OCI-LY3 (cell line): ENCODE data around the gene PRSS33.

Experiments
- H2AFZ ChIP-seq: fragments of 200-600, 300-600 bp; shearing (Covaris generic); 2 replicates; pipeline ENCODE4 v1.6.0; 2014; ENCODE audit warnings: antibody characterized with exemption, low read depth, low read length
- H3K27ac ChIP-seq: fragments of 200-600, 300-600 bp; sonication (generic); 2 replicates; pipeline ENCODE4 v1.5.1; 2014; ENCODE audit warnings: mild to moderate bottlenecking, low read length, moderate library complexity, mixed read lengths
- H3K27me3 ChIP-seq: fragments of 200-600, 300-600 bp; sonication (generic); 2 replicates; pipeline ENCODE4 v1.6.1; 2014; ENCODE audit warnings: low read depth, low read length, mixed read lengths
- H3K36me3 ChIP-seq: fragments of 200-600, 300-600 bp; sonication (generic); replicated peaks from 2 replicates; pipeline ENCODE3; 2014; ENCODE audit warnings: low read depth, low read length, mixed read lengths
- H3K4me1 ChIP-seq: fragments of 300-600, 200-600 bp; sonication (generic); 2 replicates; pipeline ENCODE4 v1.6.1; 2014; ENCODE audit warnings: low read length, mixed read lengths
- H3K4me2 ChIP-seq: fragments of 200-600, 300-600 bp; sonication (generic); 2 replicates; pipeline ENCODE4 v1.6.1; 2014; ENCODE audit warnings: low read length, mixed read lengths
- H3K4me3 ChIP-seq: fragments of 300-600, 200-600 bp; sonication (generic); 2 replicates; pipeline ENCODE4 v1.5.1; 2014; ENCODE audit warnings: antibody characterized with exemption, mild to moderate bottlenecking, low read length, moderate library complexity
- H3K79me2 ChIP-seq: fragments of 300-600, 200-600 bp; shearing (Covaris generic); 2 replicates; pipeline ENCODE4 v1.6.1; 2014; ENCODE audit warnings: mild to moderate bottlenecking, low read length, mixed read lengths
- H3K9ac ChIP-seq: fragments of 300-600, 200-600 bp; shearing (Covaris generic); 2 replicates; pipeline ENCODE4 v1.6.0; 2014; ENCODE audit warnings: mild to moderate bottlenecking, low read length, moderate library complexity
- H3K9me3 ChIP-seq: fragments of 200-600, 300-600 bp; shearing (Covaris generic); 2 replicates; pipeline ENCODE4 v1.6.1; 2014; ENCODE audit warnings: low read length, mixed read lengths; ENCODE audit not compliant: insufficient read depth
- H4K20me1 ChIP-seq: fragments of 200-600, 300-600 bp; sonication (generic); 2 replicates; pipeline ENCODE4 v1.6.1; 2016; ENCODE audit warnings: low read length, mixed read lengths; ENCODE audit not compliant: insufficient read depth
- EZH2phosphoT487 ChIP-seq: fragments of 200-600 bp; shearing (Covaris generic); IDR thresholded peaks from 2 replicates; pipeline ENCODE4 v1.6.1; 2018; ENCODE audit warnings: antibody characterized with exemption, mixed run types, low read depth
- TF ChIP-seq, protein P1 (sequence below): fragments of 200-600, 300-600 bp; sonication (generic); IDR thresholded peaks from 2 replicates; pipeline ENCODE4 v1.5.1; 2014; ENCODE audit warnings: antibody characterized with exemption, low read length, low read depth

The PRSS33 gene

DNA sequence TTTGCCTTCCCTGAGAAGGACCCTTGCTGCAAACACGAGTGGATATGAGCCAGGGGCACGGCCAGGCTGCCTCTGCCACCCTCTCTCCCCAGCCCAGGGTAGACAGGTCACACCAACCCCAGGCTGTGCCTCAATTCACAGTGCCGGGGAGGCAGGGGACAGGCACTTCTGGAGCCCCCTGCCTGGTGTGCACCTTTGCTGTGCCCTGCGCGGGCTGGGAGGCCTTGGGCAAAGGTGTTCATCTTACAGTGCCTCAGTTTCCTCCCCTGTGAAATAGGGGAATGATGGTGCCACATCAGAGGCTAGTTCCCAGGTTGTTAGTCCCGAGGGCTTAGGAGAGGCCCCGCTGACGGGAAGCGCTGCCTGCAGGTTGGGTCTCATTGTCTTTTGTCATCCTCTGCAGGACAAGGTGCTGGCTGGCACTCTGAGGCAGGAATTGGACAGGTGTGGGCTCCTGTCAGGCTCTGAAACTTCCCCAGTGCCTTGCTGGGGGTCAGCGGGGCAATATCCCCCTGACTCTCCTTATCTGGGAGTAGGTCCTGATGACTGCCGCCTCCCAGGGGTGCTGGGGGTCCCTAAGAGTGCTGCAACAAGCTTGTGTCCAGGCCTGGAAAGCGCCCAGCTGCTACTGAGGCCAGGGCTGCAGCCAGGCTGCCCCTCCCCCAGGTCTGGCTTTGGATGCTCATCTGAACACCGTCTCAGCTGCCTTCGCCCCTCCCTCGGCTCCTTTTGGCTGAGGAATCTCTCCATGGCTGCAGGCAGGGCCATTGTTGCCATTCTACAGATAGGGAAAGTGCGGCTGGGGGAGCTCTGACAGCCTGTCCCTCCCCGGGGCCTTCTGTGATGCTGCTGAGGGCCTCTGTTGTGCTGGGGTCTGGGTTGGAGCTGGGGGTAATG, 32.8 kb upstream of the PRSS33 start:
- H2AFZ ChIP-seq = no peak overlapping the region
- no peaks in the 10 kb centered on the region for H3K9me3 ChIP-seq
- no peak overlapping the region for H3K27ac ChIP-seq
- no peaks in the 10 kb centered on the region for H3K4me1 ChIP-seq
- H3K27me3 ChIP-seq = peaks cover 9% of the 10 kb centered on the region; the same call in 1 of the 2 replicates
- no peak overlapping the region for H3K4me2 ChIP-seq
- no peaks in the 10 kb centered on the region for H3K36me3 ChIP-seq
- no peaks in the 10 kb centered on the region for H4K20me1 ChIP-seq
- no peak overlapping the region for H3K4me3 ChIP-seq
- no peak for TF ChIP-seq EZH2phosphoT487
- TF ChIP-seq, protein P1, sequence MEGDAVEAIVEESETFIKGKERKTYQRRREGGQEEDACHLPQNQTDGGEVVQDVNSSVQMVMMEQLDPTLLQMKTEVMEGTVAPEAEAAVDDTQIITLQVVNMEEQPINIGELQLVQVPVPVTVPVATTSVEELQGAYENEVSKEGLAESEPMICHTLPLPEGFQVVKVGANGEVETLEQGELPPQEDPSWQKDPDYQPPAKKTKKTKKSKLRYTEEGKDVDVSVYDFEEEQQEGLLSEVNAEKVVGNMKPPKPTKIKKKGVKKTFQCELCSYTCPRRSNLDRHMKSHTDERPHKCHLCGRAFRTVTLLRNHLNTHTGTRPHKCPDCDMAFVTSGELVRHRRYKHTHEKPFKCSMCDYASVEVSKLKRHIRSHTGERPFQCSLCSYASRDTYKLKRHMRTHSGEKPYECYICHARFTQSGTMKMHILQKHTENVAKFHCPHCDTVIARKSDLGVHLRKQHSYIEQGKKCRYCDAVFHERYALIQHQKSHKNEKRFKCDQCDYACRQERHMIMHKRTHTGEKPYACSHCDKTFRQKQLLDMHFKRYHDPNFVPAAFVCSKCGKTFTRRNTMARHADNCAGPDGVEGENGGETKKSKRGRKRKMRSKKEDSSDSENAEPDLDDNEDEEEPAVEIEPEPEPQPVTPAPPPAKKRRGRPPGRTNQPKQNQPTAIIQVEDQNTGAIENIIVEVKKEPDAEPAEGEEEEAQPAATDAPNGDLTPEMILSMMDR = no peak
- no peak overlapping the region for H3K9ac ChIP-seq
- H3K79me2 ChIP-seq = no peaks in the 10 kb centered on the region

DNA sequence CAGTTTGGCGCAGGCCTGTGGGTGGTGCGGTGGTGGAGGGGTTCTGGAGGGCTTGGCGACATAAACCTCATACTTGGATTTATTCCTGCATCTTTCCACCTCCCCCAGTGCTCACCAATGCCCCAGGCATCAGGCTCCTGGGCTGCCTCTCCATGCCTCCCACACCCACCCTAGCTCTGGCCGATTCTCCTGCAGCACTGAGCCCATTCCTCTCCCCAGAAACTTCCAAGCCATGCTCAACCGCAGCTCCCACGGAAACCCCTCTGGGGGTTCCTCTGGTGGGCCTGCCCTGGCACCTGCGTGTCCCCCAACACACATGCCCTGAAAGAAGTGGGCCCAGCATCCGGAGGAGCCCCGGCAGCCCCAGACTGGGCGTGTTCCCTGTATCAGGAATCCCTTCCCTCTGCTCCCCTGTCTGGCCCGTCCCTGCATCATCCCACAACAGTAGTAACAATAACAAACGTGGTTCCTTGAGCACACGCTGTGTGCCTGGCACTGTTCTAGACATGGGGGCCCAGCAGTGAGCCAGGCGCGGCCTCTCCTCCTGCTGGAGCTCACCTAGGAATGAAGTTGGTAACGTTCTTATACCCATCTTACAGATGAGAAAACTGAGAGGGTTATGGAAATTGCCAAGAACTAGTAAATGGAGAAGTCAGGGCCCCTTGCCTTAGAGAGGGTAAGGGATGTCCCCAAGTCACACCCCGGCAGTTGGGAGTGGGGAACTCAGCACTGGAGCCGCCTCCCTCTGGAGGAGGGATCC, 32.0 kb upstream of the PRSS33 start:
- Histone ChIP-seq H3K36me3 (no peaks in the 10 kb centered on the region), H4K20me1 (no peaks in the 10 kb centered on the region), H2AFZ (no peak overlapping the region), H3K4me1 (no peaks in the 10 kb centered on the region), H3K27ac (no peak overlapping the region), H3K9ac (no peak overlapping the region), H3K27me3 (peaks cover 9% of the 10 kb centered on the region; the same call in 1 of the 2 replicates), H3K79me2 (no peaks in the 10 kb centered on the region), H3K4me3 (no peak overlapping the region), H3K9me3 (no peaks in the 10 kb centered on the region), H3K4me2 (no peak overlapping the region)
- TF ChIP-seq, protein P1 = no peak
- TF ChIP-seq EZH2phosphoT487 = no peak

DNA sequence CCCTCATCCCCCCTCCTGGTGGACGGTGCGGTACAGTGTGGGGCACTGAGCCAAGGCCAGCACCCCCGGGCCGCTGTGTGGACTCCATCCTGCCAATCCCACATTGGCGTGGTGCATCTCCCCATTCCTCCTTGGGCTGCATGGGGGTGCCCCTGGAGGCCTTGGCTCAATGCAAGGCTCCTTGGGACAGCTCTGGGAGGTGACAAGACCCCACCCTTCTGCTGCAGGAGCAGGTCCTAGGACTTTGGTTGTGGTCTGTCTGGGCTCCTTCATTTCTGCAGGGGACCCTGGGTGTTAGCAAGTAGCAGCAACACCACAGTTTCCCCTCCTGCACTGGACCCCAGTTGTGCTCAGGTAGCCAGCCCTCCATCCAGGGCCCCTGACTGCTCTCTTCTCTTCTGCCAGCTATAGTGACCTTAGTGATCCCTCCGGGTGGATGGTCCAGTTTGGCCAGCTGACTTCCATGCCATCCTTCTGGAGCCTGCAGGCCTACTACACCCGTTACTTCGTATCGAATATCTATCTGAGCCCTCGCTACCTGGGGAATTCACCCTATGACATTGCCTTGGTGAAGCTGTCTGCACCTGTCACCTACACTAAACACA, 31.0 kb upstream of the PRSS33 start:
- H3K79me2 ChIP-seq = no peaks in the 10 kb centered on the region
- H3K4me1 ChIP-seq = no peaks in the 10 kb centered on the region
- no peaks in the 10 kb centered on the region for H3K36me3 ChIP-seq
- no peaks in the 10 kb centered on the region for H4K20me1 ChIP-seq
- H3K9ac ChIP-seq = no peak overlapping the region
- H3K9me3 ChIP-seq = no peaks in the 10 kb centered on the region
- H3K27me3 ChIP-seq = peaks cover 9% of the 10 kb centered on the region; the same call in 1 of the 2 replicates
- no peak overlapping the region for H3K4me3 ChIP-seq
- H3K27ac ChIP-seq = no peak overlapping the region
- no peak overlapping the region for H2AFZ ChIP-seq
- TF ChIP-seq, protein P1 = no peak
- no peak for TF ChIP-seq EZH2phosphoT487
- no peak overlapping the region for H3K4me2 ChIP-seq
